ENCODE measurements around the gene PRAC2.

PRAC2 gene

DNA sequence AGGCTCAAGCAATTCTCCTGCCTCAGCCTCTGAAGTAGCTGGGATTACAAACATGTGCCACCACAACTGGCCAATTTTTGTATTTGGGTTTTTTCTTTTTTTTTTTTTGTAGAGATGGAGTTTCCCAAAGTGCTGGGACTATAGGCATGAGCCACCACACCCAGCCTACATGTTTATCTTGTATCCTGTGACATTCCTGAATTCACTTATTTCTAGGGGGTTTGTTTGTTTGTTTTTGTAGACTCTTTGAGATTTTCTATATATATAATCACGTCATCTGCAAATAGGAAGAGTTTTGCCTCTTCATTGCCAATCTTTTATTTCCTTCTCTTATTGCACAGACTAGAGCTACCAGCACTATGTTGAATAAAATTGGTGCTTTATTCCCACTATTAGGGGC lies 29.8 kb upstream of the PRAC2 start:
- H2BK5ac ChIP-seq (ENCODE audit: low read length), result no peak overlapping the region
- DNase-seq (ENCODE audit: low spot score), result no peak
- H4K91ac ChIP-seq (ENCODE audit: low read depth, low read length, poor library complexity), result no peak overlapping the region
- no peak overlapping the region for H3K14ac ChIP-seq (ENCODE audit: low read length)
- no peaks in the 10 kb centered on the region for H3K36me3 ChIP-seq (replicated peaks in 1 of 2; ENCODE audit: control insufficient read depth in 2 of 2, insufficient read depth in 2 of 2, low read length in 2 of 2)
- no peak overlapping the region for H2BK120ac ChIP-seq (ENCODE audit: low read depth, low read length)
- no peak overlapping the region for H3K23ac ChIP-seq (ENCODE audit: low read depth, low read length, poor library complexity)
- H3K4ac ChIP-seq (ENCODE audit: low read length), result no peak overlapping the region
- peaks cover 0 to 4% (median 0%) of the 10 kb centered on the region in 3 experiments for H3K27me3 ChIP-seq (ENCODE audit: control insufficient read depth in 3 of 3, insufficient read depth in 3 of 3, low read depth in 1 of 3, low read length in 3 of 3)
- H3K9ac ChIP-seq (ENCODE audit: low read depth, low read length, poor library complexity), result no peak overlapping the region
- H3K4me2 ChIP-seq (ENCODE audit: insufficient read depth, low read length, poor library complexity, severe bottlenecking), result peak overlapping the region; percentile 11
- H3K4me3 ChIP-seq (ENCODE audit: low read length in 2 of 2), result no peak overlapping the region
- H3K27ac ChIP-seq (replicated peaks; ENCODE audit: low read length), result no peak overlapping the region
- H2AK5ac ChIP-seq (ENCODE audit: low read depth, low read length), result no peak overlapping the region
- H3K79me1 ChIP-seq (ENCODE audit: low read depth, low read length), result no peaks in the 10 kb centered on the region
- no CpG with 5 or more reads among the region's 1 CpG for WGBS, 2 donors (ENCODE audit: extremely low coverage in 2 of 2, insufficient read length in 2 of 2, insufficient replicate concordance in 1 of 2)
- H2BK12ac ChIP-seq (ENCODE audit: low read length), result no peak overlapping the region
- H3K4me1 ChIP-seq (ENCODE audit: control insufficient read depth in 2 of 2, insufficient read depth in 1 of 2, low read depth in 1 of 2, low read length in 2 of 2), result no peaks in the 10 kb centered on the region
- H2BK15ac ChIP-seq (ENCODE audit: low read length), result no peak overlapping the region
- no peak overlapping the region for H4K8ac ChIP-seq (ENCODE audit: low read depth, low read length)
- no peaks in the 10 kb centered on the region for H3K9me3 ChIP-seq (replicated peaks in 1 of 2; ENCODE audit: control insufficient read depth in 2 of 2, insufficient read depth in 1 of 2, low read depth in 1 of 2, low read length in 2 of 2)
- no peak overlapping the region for H3K18ac ChIP-seq (ENCODE audit: low read length)
- H2AFZ ChIP-seq (ENCODE audit: low read length), result no peak overlapping the region

DNA sequence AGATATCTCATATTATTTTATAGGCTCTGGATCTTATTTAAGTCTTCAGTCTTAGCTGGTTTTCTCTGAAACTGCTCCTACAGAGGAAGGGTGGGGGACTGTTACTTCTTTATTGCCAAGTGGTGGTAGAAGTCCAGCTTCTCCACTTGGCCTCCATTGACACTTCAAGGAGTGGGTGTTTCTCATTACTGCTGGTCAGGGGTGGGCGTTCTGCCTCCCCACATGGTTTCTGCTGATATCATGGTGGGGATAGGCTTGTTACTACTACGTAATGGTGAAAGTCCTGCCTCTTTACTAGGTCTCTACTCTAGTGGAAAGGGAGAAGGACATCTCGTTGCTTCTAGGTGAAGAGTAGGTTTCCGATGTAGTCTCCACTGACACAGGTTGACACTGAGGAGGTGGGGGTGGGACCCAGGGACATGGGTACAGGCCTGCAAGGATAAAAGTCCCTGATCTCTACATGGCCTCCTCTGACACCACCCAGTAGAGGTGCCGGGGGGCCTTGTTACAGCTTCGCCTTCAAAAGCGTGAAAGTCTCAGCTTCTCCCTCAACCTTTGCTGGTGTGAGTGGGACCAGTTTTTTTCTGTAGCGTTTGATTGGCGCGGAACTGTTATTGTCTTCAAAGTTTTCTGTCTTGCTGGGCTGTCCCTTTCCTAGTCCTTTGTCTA lies 21.0 kb upstream of the PRAC2 start:
- H2AFZ ChIP-seq (ENCODE audit: low read length), result no peak overlapping the region

DNA sequence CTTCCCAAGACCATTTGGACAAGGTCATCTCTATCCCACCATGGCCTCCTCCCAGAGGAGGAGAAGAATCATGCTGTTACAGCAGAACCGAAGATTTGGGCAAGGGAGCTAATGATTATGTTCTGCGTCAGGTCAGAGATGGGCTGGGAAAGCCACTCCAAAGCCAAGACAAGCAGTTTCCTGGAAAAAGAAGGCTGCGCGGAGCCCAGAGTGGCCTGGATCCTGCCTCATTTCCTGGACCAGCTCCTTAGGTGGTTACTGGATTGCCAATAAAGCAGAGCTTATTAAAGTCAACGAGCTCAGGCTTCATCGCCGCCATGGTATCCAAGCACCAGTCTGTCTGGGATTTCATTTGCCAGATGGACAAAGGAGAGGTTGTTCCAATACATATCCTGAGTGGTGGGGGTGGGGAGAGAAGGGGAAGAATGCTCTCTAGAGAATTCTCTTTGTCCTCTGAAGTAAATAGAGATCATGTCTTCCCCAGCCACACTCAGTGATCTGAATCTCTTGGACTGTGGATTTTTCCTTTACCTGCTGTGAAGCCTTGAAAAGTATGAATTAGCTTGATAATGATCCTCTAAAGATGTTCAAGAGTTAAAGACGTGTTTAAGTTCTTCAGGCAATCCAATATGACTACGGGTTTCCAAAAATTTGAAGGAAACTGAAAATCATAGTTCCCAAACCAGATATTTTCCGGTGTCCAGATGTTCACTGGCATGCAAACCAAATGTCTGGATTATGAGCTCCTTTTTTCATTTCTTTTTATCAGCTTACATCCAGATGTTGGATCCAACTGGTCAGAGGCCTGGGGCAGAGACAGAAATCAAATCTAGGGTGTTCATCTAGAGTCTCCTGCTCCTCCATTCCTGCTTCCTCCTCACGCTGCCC lies 18.4 kb upstream of the PRAC2 start:
- no CpG with 5 or more reads among the region's 11 CpGs for WGBS, 2 donors (ENCODE audit: extremely low coverage in 2 of 2, insufficient read length in 2 of 2, insufficient replicate concordance in 1 of 2)
- no peaks in the 10 kb centered on the region for H3K9me3 ChIP-seq (replicated peaks in 1 of 2; ENCODE audit: control insufficient read depth in 2 of 2, insufficient read depth in 1 of 2, low read depth in 1 of 2, low read length in 2 of 2)

More for the DNA sequence above, 21.0 kb upstream of the PRAC2 start:
- WGBS, 2 donors (ENCODE audit: extremely low coverage in 2 of 2, insufficient read length in 2 of 2, insufficient replicate concordance in 1 of 2), result no CpG with 5 or more reads among the region's 10 CpGs
- no peak overlapping the region for H3K4me3 ChIP-seq (ENCODE audit: low read length in 2 of 2)
- H3K36me3 ChIP-seq (replicated peaks in 1 of 2; ENCODE audit: control insufficient read depth in 2 of 2, insufficient read depth in 2 of 2, low read length in 2 of 2), result no peaks in the 10 kb centered on the region
- H3K4ac ChIP-seq (ENCODE audit: low read length), result no peak overlapping the region
- H3K9ac ChIP-seq (ENCODE audit: low read depth, low read length, poor library complexity), result no peak overlapping the region
- no peak overlapping the region for H4K91ac ChIP-seq (ENCODE audit: low read depth, low read length, poor library complexity)
- H2BK12ac ChIP-seq (ENCODE audit: low read length), result no peak overlapping the region
- H3K18ac ChIP-seq (ENCODE audit: low read length), result no peak overlapping the region
- no peaks in the 10 kb centered on the region for H3K79me1 ChIP-seq (ENCODE audit: low read depth, low read length)
- H3K4me1 ChIP-seq (ENCODE audit: control insufficient read depth in 2 of 2, insufficient read depth in 1 of 2, low read depth in 1 of 2, low read length in 2 of 2), result peaks cover 0 to 3% of the 10 kb centered on the region in 2 donors
- H2BK5ac ChIP-seq (ENCODE audit: low read length), result no peak overlapping the region
- no peak overlapping the region for H2BK15ac ChIP-seq (ENCODE audit: low read length)
- H3K23ac ChIP-seq (ENCODE audit: low read depth, low read length, poor library complexity), result no peak overlapping the region
- no peak overlapping the region for H3K27ac ChIP-seq (replicated peaks; ENCODE audit: low read length)
- H3K14ac ChIP-seq (ENCODE audit: low read length), result no peak overlapping the region
- no peaks in the 10 kb centered on the region for H3K9me3 ChIP-seq (replicated peaks in 1 of 2; ENCODE audit: control insufficient read depth in 2 of 2, insufficient read depth in 1 of 2, low read depth in 1 of 2, low read length in 2 of 2)
- no peak overlapping the region for H2AK5ac ChIP-seq (ENCODE audit: low read depth, low read length)
- H2BK120ac ChIP-seq (ENCODE audit: low read depth, low read length), result no peak overlapping the region
- no peak for DNase-seq (ENCODE audit: low spot score)
- H3K4me2 ChIP-seq (ENCODE audit: insufficient read depth, low read length, poor library complexity, severe bottlenecking), result no peak overlapping the region
- H4K8ac ChIP-seq (ENCODE audit: low read depth, low read length), result no peak overlapping the region
- H3K27me3 ChIP-seq (ENCODE audit: control insufficient read depth in 3 of 3, insufficient read depth in 3 of 3, low read depth in 1 of 3, low read length in 3 of 3), result peaks cover 0 to 35% (median 5%) of the 10 kb centered on the region in 3 experiments

DNA sequence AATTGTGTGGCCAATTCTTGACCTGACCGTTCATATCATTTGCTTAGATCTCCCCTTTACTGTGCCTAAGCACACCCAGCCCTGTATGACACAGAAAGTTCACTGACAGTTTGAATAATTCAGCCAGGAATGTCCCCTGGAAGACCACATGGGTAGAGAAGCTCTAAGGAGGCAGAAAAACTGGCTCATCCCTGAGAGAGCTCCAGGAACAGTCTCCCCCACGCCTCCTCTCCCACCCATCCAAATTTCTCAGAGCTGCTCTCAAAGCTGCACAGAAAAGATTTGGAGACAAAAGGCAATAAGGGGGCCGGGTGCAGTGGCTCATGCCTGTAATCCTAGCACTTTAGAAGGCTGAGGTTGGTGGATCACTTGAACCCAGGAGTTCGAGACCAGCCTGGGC lies 11.9 kb upstream of the PRAC2 start:
- no peaks in the 10 kb centered on the region for H3K36me3 ChIP-seq (replicated peaks in 1 of 2; ENCODE audit: control insufficient read depth in 2 of 2, insufficient read depth in 2 of 2, low read length in 2 of 2)
- no peak overlapping the region for H3K14ac ChIP-seq (ENCODE audit: low read length)
- no peak overlapping the region for H2BK12ac ChIP-seq (ENCODE audit: low read length)
- H3K4me2 ChIP-seq (ENCODE audit: insufficient read depth, low read length, poor library complexity, severe bottlenecking), result no peak overlapping the region
- H3K4ac ChIP-seq (ENCODE audit: low read length), result no peak overlapping the region
- H2AFZ ChIP-seq (ENCODE audit: low read length), result no peak overlapping the region
- WGBS, 2 donors (ENCODE audit: extremely low coverage in 2 of 2, insufficient read length in 2 of 2, insufficient replicate concordance in 1 of 2), result no CpG with 5 or more reads among the region's 4 CpGs
- H3K9me3 ChIP-seq (replicated peaks in 1 of 2; ENCODE audit: control insufficient read depth in 2 of 2, insufficient read depth in 1 of 2, low read depth in 1 of 2, low read length in 2 of 2), result no peaks in the 10 kb centered on the region
- H3K4me1 ChIP-seq (ENCODE audit: control insufficient read depth in 2 of 2, insufficient read depth in 1 of 2, low read depth in 1 of 2, low read length in 2 of 2), result no peaks in the 10 kb centered on the region
- H2AK5ac ChIP-seq (ENCODE audit: low read depth, low read length), result no peak overlapping the region
- H3K27ac ChIP-seq (replicated peaks; ENCODE audit: low read length), result no peak overlapping the region
- no peak overlapping the region for H3K18ac ChIP-seq (ENCODE audit: low read length)
- H3K23ac ChIP-seq (ENCODE audit: low read depth, low read length, poor library complexity), result no peak overlapping the region
- H4K91ac ChIP-seq (ENCODE audit: low read depth, low read length, poor library complexity), result no peak overlapping the region
- H3K9ac ChIP-seq (ENCODE audit: low read depth, low read length, poor library complexity), result no peak overlapping the region
- no peak overlapping the region for H3K4me3 ChIP-seq (ENCODE audit: low read length in 2 of 2)
- no peak overlapping the region for H2BK15ac ChIP-seq (ENCODE audit: low read length)
- H3K79me1 ChIP-seq (ENCODE audit: low read depth, low read length), result no peaks in the 10 kb centered on the region
- no peak for DNase-seq (ENCODE audit: low spot score)
- no peak overlapping the region for H2BK120ac ChIP-seq (ENCODE audit: low read depth, low read length)
- H4K8ac ChIP-seq (ENCODE audit: low read depth, low read length), result no peak overlapping the region
- no peak overlapping the region for H2BK5ac ChIP-seq (ENCODE audit: low read length)
- peaks cover 0 to 44% (median 20%) of the 10 kb centered on the region in 3 experiments for H3K27me3 ChIP-seq (ENCODE audit: control insufficient read depth in 3 of 3, insufficient read depth in 3 of 3, low read depth in 1 of 3, low read length in 3 of 3)

More for the DNA sequence above, 18.4 kb upstream of the PRAC2 start:
- Histone ChIP-seq H3K4me3 (ENCODE audit: low read length in 2 of 2) (no peak overlapping the region), H3K4me2 (ENCODE audit: insufficient read depth, low read length, poor library complexity, severe bottlenecking) (no peak overlapping the region), H3K4me1 (ENCODE audit: control insufficient read depth in 2 of 2, insufficient read depth in 1 of 2, low read depth in 1 of 2, low read length in 2 of 2) (peaks cover 0 to 3% of the 10 kb centered on the region in 2 donors), H3K79me1 (ENCODE audit: low read depth, low read length) (no peaks in the 10 kb centered on the region), H3K27ac (replicated peaks; ENCODE audit: low read length) (no peak overlapping the region), H2AFZ (ENCODE audit: low read length) (no peak overlapping the region), H3K4ac (ENCODE audit: low read length) (no peak overlapping the region), H2BK120ac (ENCODE audit: low read depth, low read length) (no peak overlapping the region), H2BK5ac (ENCODE audit: low read length) (no peak overlapping the region), H2AK5ac (ENCODE audit: low read depth, low read length) (no peak overlapping the region), H2BK12ac (ENCODE audit: low read length) (no peak overlapping the region), H3K9ac (ENCODE audit: low read depth, low read length, poor library complexity) (no peak overlapping the region), H2BK15ac (ENCODE audit: low read length) (no peak overlapping the region), H4K8ac (ENCODE audit: low read depth, low read length) (no peak overlapping the region), H3K27me3 (ENCODE audit: control insufficient read depth in 3 of 3, insufficient read depth in 3 of 3, low read depth in 1 of 3, low read length in 3 of 3) (peaks cover 0 to 41% (median 11%) of the 10 kb centered on the region in 3 experiments), H4K91ac (ENCODE audit: low read depth, low read length, poor library complexity) (no peak overlapping the region), H3K23ac (ENCODE audit: low read depth, low read length, poor library complexity) (no peak overlapping the region), H3K18ac (ENCODE audit: low read length) (no peak overlapping the region), H3K14ac (ENCODE audit: low read length) (no peak overlapping the region), H3K36me3 (replicated peaks in 1 of 2; ENCODE audit: control insufficient read depth in 2 of 2, insufficient read depth in 2 of 2, low read length in 2 of 2) (no peaks in the 10 kb centered on the region)
- DNase-seq (ENCODE audit: low spot score), result no peak
